ENCODE results near the gene GORASP1. TPM values are rescaled to one million over a fixed set of nuclear protein-coding genes. Genes with fewer than 3 reads are reported as not detected.

The GORASP1 gene
- total RNA-seq: 10 to 100 TPM; 48.5 to 82.5 (median 76.8) TPM

DNA sequence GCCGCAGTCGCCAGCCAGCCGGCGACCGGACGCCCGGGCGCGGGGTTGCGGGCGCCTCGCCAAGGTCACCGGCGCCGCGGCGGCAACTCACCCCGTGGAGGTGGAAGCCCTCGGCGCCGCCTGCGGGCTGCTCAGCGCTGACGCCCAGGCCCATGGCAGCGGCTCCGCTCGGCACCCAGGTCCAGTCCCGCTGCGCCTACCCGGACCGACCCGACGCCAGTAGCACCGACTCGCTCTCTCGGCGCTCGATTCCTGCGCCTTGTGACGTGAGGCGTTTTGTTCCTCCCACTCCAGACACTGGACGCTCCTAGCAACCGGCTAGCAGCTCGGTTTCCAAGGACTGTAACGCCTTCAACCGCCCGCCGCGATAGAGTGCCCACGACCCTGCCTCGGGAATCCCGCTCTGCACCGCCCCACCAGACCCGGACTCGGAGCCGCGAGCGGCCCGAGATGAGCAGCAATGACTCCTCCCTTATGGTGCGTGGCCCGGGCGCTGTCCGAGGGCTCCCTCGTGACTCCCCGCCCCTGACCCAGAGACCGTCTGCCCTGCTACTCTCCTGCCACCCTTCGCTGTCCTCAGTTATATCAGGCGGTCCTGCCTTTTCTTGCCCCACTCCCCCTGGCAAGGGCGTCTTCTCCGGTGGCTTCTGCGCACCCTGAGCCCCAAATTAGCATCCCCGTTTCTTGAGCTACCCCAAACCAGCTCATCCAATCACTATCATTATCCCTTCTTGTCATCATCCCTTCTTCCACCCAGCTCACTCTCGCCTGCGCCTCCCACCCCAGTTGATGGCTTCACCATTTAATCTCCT, at the start of gene GORASP1, which contains the start of gene TTC21A:
TSS of gene GORASP1 (minus strand) at position 240 of the 812 bp plus-strand sequence. CDS start at position 154, 86 bp downstream.
TSS of gene TTC21A (plus strand) at position 293 of the 812 bp plus-strand sequence. CDS start at position 451, 158 bp downstream.
- 0 to 1% methylated on average over 19 to 28 of the region's 74 CpGs for WGBS, 2 donors (ENCODE audit: low coverage in 1 of 2)
- peak within 1 kb of the TSS; percentile 53 to 99 for H3K4me3 ChIP-seq
- no peaks in the 10 kb centered on the region for H3K9me3 ChIP-seq
- H3K36me3 ChIP-seq: peaks cover 0 to 28% of the 10 kb centered on the region in 2 donors
- ATAC-seq: peak; percentile 93
- H3K27ac ChIP-seq: peak within 1 kb of the TSS; percentile 82 to 99 (median 98)
- H3K4me1 ChIP-seq: peaks cover 0 to 56% (median 26%) of the 10 kb centered on the region in 3 donors
- peak in 1 of 4 experiments; percentile 3 for TF ChIP-seq CTCF (IDR thresholded peaks at IDR 0.05)
- TF ChIP-seq EP300 (IDR thresholded peaks at IDR 0.05): no peak
- peak; percentile 80 to 83 for TF ChIP-seq POLR2A (IDR thresholded peaks at IDR 0.05)
- TF ChIP-seq POLR2AphosphoS5 (IDR thresholded peaks at IDR 0.05): peak; percentile 87
- H3K27me3 ChIP-seq: no peaks in the 10 kb centered on the region

- no peak overlapping the region for H3K4me3 ChIP-seq
- H3K4me1 ChIP-seq: peaks cover 0 to 22% (median 5%) of the 10 kb centered on the region in 3 donors
- WGBS, 2 donors (ENCODE audit: low coverage in 1 of 2): 70 to 73% methylated on average over 4 of the region's 4 CpGs
- ATAC-seq: no peak
- TF ChIP-seq EP300 (IDR thresholded peaks at IDR 0.05) (no peak), POLR2AphosphoS5 (IDR thresholded peaks at IDR 0.05) (no peak), CTCF (IDR thresholded peaks at IDR 0.05) (no peak), POLR2A (IDR thresholded peaks at IDR 0.05) (no peak)
- H3K27ac ChIP-seq: peak overlapping the region in 2 of 4 donors; percentile 63 to 100
- H3K36me3 ChIP-seq: no peaks in the 10 kb centered on the region
- H3K27me3 ChIP-seq: no peaks in the 10 kb centered on the region
- no peaks in the 10 kb centered on the region for H3K9me3 ChIP-seq
Observed at GRCh38 chr3:39156421-39156820, 49.0 kb upstream of the GORASP1 start.

GRCh38 chr3:39154280-39155021, 47.0 kb upstream of the GORASP1 start:
- Histone ChIP-seq H3K9me3 (no peaks in the 10 kb centered on the region), H3K27ac (peak overlapping the region; percentile 98 to 100 (median 100)), H3K27me3 (no peaks in the 10 kb centered on the region), H3K4me3 (peak overlapping the region in 1 of 2 donors; percentile 99), H3K36me3 (no peaks in the 10 kb centered on the region), H3K4me1 (peaks cover 2 to 42% (median 20%) of the 10 kb centered on the region in 3 donors)
- TF ChIP-seq CTCF (IDR thresholded peaks at IDR 0.05) (no peak), POLR2AphosphoS5 (IDR thresholded peaks at IDR 0.05) (no peak), EP300 (IDR thresholded peaks at IDR 0.05) (no peak), POLR2A (IDR thresholded peaks at IDR 0.05) (no peak)
- no peak for ATAC-seq
- 48 to 58% methylated on average over 15 to 16 of the region's 18 CpGs for WGBS, 2 donors (ENCODE audit: low coverage in 1 of 2)

DNA sequence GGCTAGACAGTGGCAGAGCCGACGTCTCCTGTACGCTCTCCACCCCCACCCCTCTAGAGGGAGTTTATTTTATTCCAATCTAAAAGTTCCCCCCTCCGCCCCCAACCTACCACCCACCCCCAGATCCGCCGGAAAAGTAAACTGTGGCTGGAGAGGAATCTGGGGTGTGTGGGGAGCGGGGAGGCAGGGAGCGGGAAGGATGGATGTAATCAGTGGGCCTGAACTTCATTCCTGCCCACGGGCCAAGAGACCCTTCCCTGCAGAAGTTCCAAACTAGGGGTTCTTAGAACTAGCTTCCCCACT, 46.5 kb upstream of the GORASP1 start:
- Histone ChIP-seq H3K9me3 (no peaks in the 10 kb centered on the region), H3K27me3 (no peaks in the 10 kb centered on the region), H3K27ac (peak overlapping the region; percentile 98 to 100 (median 100)), H3K4me1 (peaks cover 6 to 47% (median 25%) of the 10 kb centered on the region in 3 donors), H3K36me3 (no peaks in the 10 kb centered on the region), H3K4me3 (peak overlapping the region; percentile 89 to 99)
- no CpG with 5 or more reads among the region's 9 CpGs for WGBS, 2 donors (ENCODE audit: low coverage in 1 of 2)
- ATAC-seq: no peak
- TF ChIP-seq POLR2AphosphoS5 (IDR thresholded peaks at IDR 0.05) (no peak), CTCF (IDR thresholded peaks at IDR 0.05) (no peak), EP300 (IDR thresholded peaks at IDR 0.05) (no peak), POLR2A (IDR thresholded peaks at IDR 0.05) (no peak)
